Mucosa of rectum (tissue), 2 donors: ENCODE data around the gene HSPA1L.
A peak's percentile ranks its signal among the peaks of the same experiment; 100 is the strongest.

Source experiments
- H3K27ac ChIP-seq, 2 donors: one replicate each; pipeline ENCODE4 v1.7.0; 2013; ENCODE audit warnings: inconsistent platforms in 2 of 2, low read depth in 2 of 2, low read length in 2 of 2
- H3K27me3 ChIP-seq, 2 donors: one replicate each; pipeline ENCODE4 v1.7.0; 2013; ENCODE audit warnings: low read length in 2 of 2; ENCODE audit not compliant: control insufficient read depth in 2 of 2, insufficient read depth in 2 of 2
- H3K36me3 ChIP-seq, 2 donors: one replicate each; pipeline ENCODE4 v1.7.0; 2013; ENCODE audit warnings: low read length in 2 of 2; ENCODE audit not compliant: control insufficient read depth in 2 of 2, insufficient read depth in 2 of 2
- H3K4me1 ChIP-seq, 2 donors: one replicate each; pipeline ENCODE4 v1.7.0; 2013; ENCODE audit warnings: low read length in 2 of 2, mild to moderate bottlenecking in 1 of 2; ENCODE audit not compliant: control insufficient read depth in 2 of 2, insufficient read depth in 2 of 2
- H3K4me3 ChIP-seq, 2 donors: one replicate each; pipeline ENCODE4 v1.7.0; 2013; ENCODE audit warnings: low read length in 2 of 2
- H3K9ac ChIP-seq, 2 donors: one replicate each; pipeline ENCODE4 v1.7.0; 2013; ENCODE audit warnings: low read length in 2 of 2, low read depth in 1 of 2, mild to moderate bottlenecking in 1 of 2
- H3K9me3 ChIP-seq, 2 donors: one replicate each; pipeline ENCODE4 v1.7.0; 2013; ENCODE audit warnings: low read length in 2 of 2; ENCODE audit not compliant: control insufficient read depth in 2 of 2
- donor health status: healthy.
- donor health status: Normal muscosa, but diverticular disease.

HSPA1L gene

GRCh38 chr6:31776485-31776988, 38.5 kb downstream of the HSPA1L start:
- Histone ChIP-seq H3K36me3 (peaks cover 14 to 19% of the 10 kb centered on the region in 2 donors), H3K9ac (peak overlapping the region; percentile 56 to 77), H3K9me3 (no peaks in the 10 kb centered on the region), H3K27me3 (no peaks in the 10 kb centered on the region), H3K27ac (peak overlapping the region; percentile 74 to 81), H3K4me3 (peak overlapping the region; percentile 52 to 54), H3K4me1 (peaks cover 27 to 32% of the 10 kb centered on the region in 2 donors)

GRCh38 chr6:31775633-31776484, 39.2 kb downstream of the HSPA1L start:
- peak overlapping the region; percentile 74 to 85 for H3K27ac ChIP-seq
- peak overlapping the region; percentile 32 to 77 for H3K9ac ChIP-seq
- H3K4me3 ChIP-seq = no peak overlapping the region
- H3K27me3 ChIP-seq = no peaks in the 10 kb centered on the region
- H3K36me3 ChIP-seq = peaks cover 11 to 13% of the 10 kb centered on the region in 2 donors
- peaks cover 27 to 32% of the 10 kb centered on the region in 2 donors for H3K4me1 ChIP-seq
- no peaks in the 10 kb centered on the region for H3K9me3 ChIP-seq

DNA sequence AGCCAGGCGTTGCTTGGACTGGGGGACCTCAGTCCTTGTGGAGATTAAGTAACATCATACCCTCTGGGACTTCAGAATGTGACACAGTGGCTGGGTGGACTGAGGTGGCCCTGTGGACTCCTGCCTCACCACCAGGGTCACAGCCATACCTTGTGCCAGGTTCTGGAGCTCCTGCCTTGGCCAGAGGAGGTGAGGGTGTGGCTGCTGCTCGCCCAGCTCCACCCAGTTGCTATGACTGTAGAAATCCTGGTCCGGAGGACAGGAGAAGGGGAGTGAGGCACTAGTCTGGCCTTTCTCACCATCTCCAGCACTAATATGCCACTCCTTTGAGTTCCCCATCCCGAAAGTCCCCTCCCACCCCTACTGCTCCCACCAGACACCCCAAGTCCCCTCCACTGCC, 39.9 kb downstream of the HSPA1L start:
- H3K9me3 ChIP-seq = no peaks in the 10 kb centered on the region
- peaks cover 27 to 32% of the 10 kb centered on the region in 2 donors for H3K4me1 ChIP-seq
- H3K4me3 ChIP-seq = no peak overlapping the region
- no peaks in the 10 kb centered on the region for H3K27me3 ChIP-seq
- H3K36me3 ChIP-seq = peaks cover 5 to 6% of the 10 kb centered on the region in 2 donors
- peak overlapping the region; percentile 74 to 85 for H3K27ac ChIP-seq
- H3K9ac ChIP-seq = peak overlapping the region in 1 of 2 donors; percentile 66

- Histone ChIP-seq H3K36me3 (no peaks in the 10 kb centered on the region), H3K27me3 (no peaks in the 10 kb centered on the region), H3K4me1 (peaks cover 21 to 30% of the 10 kb centered on the region in 2 donors), H3K9me3 (no peaks in the 10 kb centered on the region), H3K27ac (no peak overlapping the region), H3K4me3 (no peak overlapping the region), H3K9ac (no peak overlapping the region)
Observed at GRCh38 chr6:31771992-31772358, 43.1 kb downstream of the HSPA1L start.

DNA sequence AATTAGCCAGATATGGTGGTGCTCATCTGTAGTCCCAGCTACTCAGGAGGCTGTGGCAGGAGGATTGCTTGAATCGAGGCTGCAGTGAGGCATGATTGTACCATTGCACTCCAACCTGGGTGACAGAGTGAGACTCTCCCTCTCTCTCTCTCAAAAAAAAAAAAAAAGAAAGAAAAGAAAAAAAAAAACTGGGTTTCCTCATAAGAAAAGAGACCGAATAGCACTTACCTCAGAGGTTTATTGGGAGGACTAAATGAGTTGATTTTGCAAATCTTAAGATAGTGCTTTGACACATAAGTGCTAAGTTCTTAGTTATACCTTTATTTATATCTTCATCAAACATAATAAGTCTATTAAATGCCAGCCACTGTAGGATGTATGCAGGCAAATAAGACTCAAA, 44.2 kb downstream of the HSPA1L start:
- peaks cover 9 to 19% of the 10 kb centered on the region in 2 donors for H3K4me1 ChIP-seq
- H3K27ac ChIP-seq = peak overlapping the region; percentile 60 to 70
- H3K4me3 ChIP-seq = no peak overlapping the region
- no peak overlapping the region for H3K9ac ChIP-seq
- H3K27me3 ChIP-seq = no peaks in the 10 kb centered on the region
- no peaks in the 10 kb centered on the region for H3K9me3 ChIP-seq
- no peaks in the 10 kb centered on the region for H3K36me3 ChIP-seq

- no peaks in the 10 kb centered on the region for H3K36me3 ChIP-seq
- peaks cover 0 to 10% of the 10 kb centered on the region in 2 donors for H3K4me1 ChIP-seq
- no peaks in the 10 kb centered on the region for H3K9me3 ChIP-seq
- peak overlapping the region in 1 of 2 donors; percentile 3 for H3K4me3 ChIP-seq
- H3K27ac ChIP-seq = peak overlapping the region; percentile 65 to 72
- H3K27me3 ChIP-seq = no peaks in the 10 kb centered on the region
- H3K9ac ChIP-seq = peak overlapping the region in 1 of 2 donors; percentile 46
Observed at GRCh38 chr6:31769684-31770371, 45.3 kb downstream of the HSPA1L start.

DNA sequence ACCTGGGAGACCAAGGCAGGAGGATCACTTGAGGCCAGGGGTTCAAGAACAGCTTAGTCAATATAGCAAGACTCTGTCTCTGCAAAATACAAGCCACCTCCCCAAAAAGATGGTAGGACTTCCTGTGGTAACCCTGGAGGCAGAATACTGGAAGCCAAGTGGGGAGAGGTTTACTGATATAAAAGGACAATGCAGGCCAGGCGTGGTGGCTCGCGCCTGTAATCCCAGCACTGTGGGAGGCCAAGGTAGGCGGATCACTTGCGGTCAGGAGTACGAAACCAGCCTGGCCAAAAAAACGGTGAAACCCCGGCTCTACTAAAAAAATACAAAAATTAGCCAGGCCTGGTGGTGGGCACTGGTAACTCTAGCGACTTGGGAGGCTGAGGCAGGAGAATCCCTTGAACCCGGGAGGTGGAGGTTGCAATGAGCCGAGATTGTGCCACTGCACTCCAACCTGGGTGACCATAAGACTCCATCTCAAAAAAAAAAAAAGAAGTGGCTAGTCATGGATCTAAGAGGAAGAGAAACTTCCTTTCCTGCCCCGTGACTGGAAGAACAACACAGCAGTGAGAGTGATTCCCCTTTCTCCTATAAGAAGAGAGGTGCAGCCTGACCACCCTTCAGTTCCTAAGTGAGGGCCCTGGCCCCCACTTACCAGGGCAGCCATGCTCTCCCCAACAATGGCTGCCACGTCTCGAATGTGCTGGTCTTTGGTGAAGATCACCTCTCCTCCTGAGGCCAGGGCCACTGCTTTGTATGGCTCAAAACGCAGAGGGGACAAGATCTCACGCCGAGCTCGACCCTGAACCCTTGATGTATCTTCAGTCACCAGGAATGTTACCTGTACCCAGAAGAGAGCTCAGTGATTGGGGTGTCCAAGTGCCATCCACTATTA, 46.5 kb downstream of the HSPA1L start:
- Histone ChIP-seq H3K9me3 (no peaks in the 10 kb centered on the region), H3K36me3 (no peaks in the 10 kb centered on the region), H3K27me3 (no peaks in the 10 kb centered on the region), H3K27ac (no peak overlapping the region), H3K9ac (no peak overlapping the region), H3K4me1 (peaks cover 0 to 9% of the 10 kb centered on the region in 2 donors), H3K4me3 (no peak overlapping the region)

DNA sequence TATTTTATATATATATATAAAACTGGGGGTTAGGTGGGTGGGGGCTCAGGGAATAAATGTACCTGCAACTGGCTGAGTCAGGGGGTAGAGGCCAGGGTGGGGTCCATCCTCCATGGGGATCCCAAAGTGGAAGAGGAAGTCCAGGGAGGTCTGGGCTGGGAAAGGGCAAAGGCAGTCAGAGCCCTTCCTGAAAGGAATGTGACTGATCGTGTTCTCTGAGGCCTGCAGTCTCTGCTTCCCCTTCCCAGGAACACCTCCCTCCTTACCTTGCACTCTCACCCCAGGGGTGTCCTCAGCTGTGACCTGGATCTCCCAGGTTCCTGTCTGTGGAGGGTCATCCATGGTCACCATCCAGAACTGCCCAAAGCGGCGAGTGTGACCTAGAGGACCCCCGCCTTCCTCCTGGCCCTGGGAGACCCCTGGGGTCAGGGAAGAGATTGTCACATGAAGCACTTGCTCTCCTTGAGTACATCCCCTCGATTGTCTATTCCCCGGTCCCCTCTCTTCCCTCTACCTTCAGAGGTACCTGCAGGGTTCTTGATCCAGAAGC, 47.9 kb downstream of the HSPA1L start:
- H3K27ac ChIP-seq = no peak overlapping the region
- H3K9ac ChIP-seq = no peak overlapping the region
- no peaks in the 10 kb centered on the region for H3K9me3 ChIP-seq
- H3K27me3 ChIP-seq = no peaks in the 10 kb centered on the region
- no peak overlapping the region for H3K4me3 ChIP-seq
- H3K36me3 ChIP-seq = no peaks in the 10 kb centered on the region
- H3K4me1 ChIP-seq = peaks cover 0 to 4% of the 10 kb centered on the region in 2 donors

- H3K4me3 ChIP-seq = peak overlapping the region; percentile 29
- H3K9ac ChIP-seq = no peak overlapping the region
- H3K27ac ChIP-seq = no peak overlapping the region
- H3K27me3 ChIP-seq = no peaks in the 10 kb centered on the region
- peaks cover 0 to 4% of the 10 kb centered on the region in 2 donors for H3K4me1 ChIP-seq
- no peaks in the 10 kb centered on the region for H3K36me3 ChIP-seq
- no peaks in the 10 kb centered on the region for H3K9me3 ChIP-seq
Observed at GRCh38 chr6:31765910-31766794, 48.9 kb downstream of the HSPA1L start.
